Colonic mucosa (tissue), 4 donors: ENCODE measurements around the gene EVC. TPM values are rescaled to one million over a fixed set of nuclear protein-coding genes. Genes with fewer than 3 reads are reported as not detected.

Experiments used
- DNase-seq: peaks from one replicate; pipeline ENCODE4 v3.0.0-alpha.2; 2020
- H3K27ac ChIP-seq: fragments of 200-600 bp; one replicate; pipeline ENCODE4 v1.8.0; 2021
- H3K27me3 ChIP-seq: fragments of 200-600 bp; one replicate; pipeline ENCODE4 v1.8.0; 2021
- H3K36me3 ChIP-seq: fragments of 200-600 bp; one replicate; pipeline ENCODE4 v1.8.0; 2021
- H3K4me1 ChIP-seq: fragments of 200-600 bp; one replicate; pipeline ENCODE4 v1.8.0; 2021; ENCODE audit warnings: mild to moderate bottlenecking
- H3K4me3 ChIP-seq: fragments of 200-600 bp; one replicate; pipeline ENCODE4 v1.8.0; 2021
- H3K9ac ChIP-seq, 2 donors: one replicate each; pipeline ENCODE4 v1.7.0; 2013; ENCODE audit warnings: control low read depth in 2 of 2, low read depth in 2 of 2, low read length in 2 of 2
- H3K9me3 ChIP-seq: fragments of 200-600 bp; one replicate; pipeline ENCODE4 v1.8.0; 2021
- CTCF ChIP-seq: fragments of 200-600 bp; IDR thresholded peaks from one replicate; pipeline ENCODE4 v1.8.0; 2022; ENCODE audit warnings: antibody characterized with exemption, mild to moderate bottlenecking
- intact Hi-C: fragments of 100-400 bp; cut with DNase I; formaldehyde crosslinking; loops from one replicate; pipeline ENCODE4 v1.14.1; 2022
- total RNA-seq, 2 donors: library from RNA; stranded (reverse); fragmentation: NEBNext Ultra II Directional in 1 of 2; extraction: Animal tissue kit (Norgen Biotek cat#: 25700) in 1 of 2; gene quantifications; one replicate each; pipeline ENCODE4 v1.2.1, GENCODE V29; 2021
- donor health status: healthy.
- donor health status: DM: no; HTN: no; CAD: no.
- donor health status: DM: no; HTN: no; CAD: no.

EVC gene
- total RNA-seq, 2 donors from 2014 or later = 1.1 to 4.1 TPM

- Histone ChIP-seq H3K27ac (no peak overlapping the region), H3K4me1 (no peaks in the 10 kb centered on the region), H3K36me3 (no peaks in the 10 kb centered on the region), H3K9ac (no peak overlapping the region), H3K9me3 (no peaks in the 10 kb centered on the region), H3K27me3 (no peaks in the 10 kb centered on the region), H3K4me3 (no peak overlapping the region)
- intact Hi-C loops = no loop called here
- TF ChIP-seq CTCF = no peak
- DNase-seq = no peak
Observed at GRCh38 chr4:5753366-5753765, 42.4 kb downstream of the EVC start.

- intact Hi-C loops = no loop called here
- no peak for TF ChIP-seq CTCF
- Histone ChIP-seq H3K27ac (no peak overlapping the region), H3K4me3 (no peak overlapping the region), H3K36me3 (no peaks in the 10 kb centered on the region), H3K9me3 (no peaks in the 10 kb centered on the region), H3K27me3 (no peaks in the 10 kb centered on the region), H3K9ac (no peak overlapping the region), H3K4me1 (no peaks in the 10 kb centered on the region)
- peak; percentile 7 for DNase-seq
Observed at GRCh38 chr4:5753766-5754528, 42.9 kb downstream of the EVC start.

- no peaks in the 10 kb centered on the region for H3K27me3 ChIP-seq
- no peak for DNase-seq
- no peaks in the 10 kb centered on the region for H3K4me1 ChIP-seq
- no peak overlapping the region for H3K4me3 ChIP-seq
- no peak overlapping the region for H3K27ac ChIP-seq
- H3K9me3 ChIP-seq = no peaks in the 10 kb centered on the region
- intact Hi-C loops = no loop called here
- H3K36me3 ChIP-seq = no peaks in the 10 kb centered on the region
- no peak overlapping the region for H3K9ac ChIP-seq
- no peak for TF ChIP-seq CTCF
Observed at GRCh38 chr4:5754529-5754881, 43.5 kb downstream of the EVC start.

- intact Hi-C loops = no loop called here
- Histone ChIP-seq H3K9ac (no peak overlapping the region), H3K4me3 (no peak overlapping the region), H3K36me3 (no peaks in the 10 kb centered on the region), H3K9me3 (no peaks in the 10 kb centered on the region), H3K27me3 (no peaks in the 10 kb centered on the region), H3K4me1 (no peaks in the 10 kb centered on the region), H3K27ac (no peak overlapping the region)
- TF ChIP-seq CTCF = no peak
- DNase-seq = peak; percentile 3
Observed at GRCh38 chr4:5755161-5755560, 44.2 kb downstream of the EVC start.

GRCh38 chr4:5755679-5756078, 44.7 kb downstream of the EVC start:
- TF ChIP-seq CTCF = no peak

More at GRCh38 chr4:5755679-5756078, 44.7 kb downstream of the EVC start:
- intact Hi-C loops = no loop called here
- Histone ChIP-seq H3K27me3 (no peaks in the 10 kb centered on the region), H3K4me1 (no peaks in the 10 kb centered on the region), H3K36me3 (no peaks in the 10 kb centered on the region), H3K4me3 (no peak overlapping the region), H3K27ac (no peak overlapping the region), H3K9ac (no peak overlapping the region), H3K9me3 (no peaks in the 10 kb centered on the region)
- DNase-seq = peak; percentile 4
